Liver (tissue), 3 donors: ENCODE measurements around the gene FA2H.

Experiments
- CTCF ChIP-seq: fragments of 150-350 bp; IDR thresholded peaks from 2 replicates; pipeline ENCODE4 v1.5.1; 2017; ENCODE audit warnings: improper control_type of control experiment, low read depth, low read length; ENCODE audit not compliant: missing input control
- EGR1 ChIP-seq, 2 donors: IDR thresholded peaks; 2 replicates each; pipeline ENCODE4 v1.6.1; 2016 to 2018; ENCODE audit warnings: antibody characterized with exemption in 2 of 2, low read depth in 2 of 2
- GABPA ChIP-seq, 2 donors: IDR thresholded peaks in 1 of 2; conservative IDR thresholded peaks in 1 of 2; 2 replicates each; pipeline ENCODE4 v1.6.1; 2016; ENCODE audit warnings: antibody characterized with exemption in 2 of 2, mild to moderate bottlenecking in 1 of 2, moderate library complexity in 1 of 2
- MAX ChIP-seq: IDR thresholded peaks from 2 replicates; pipeline ENCODE4 v1.6.1; 2016; ENCODE audit warnings: antibody characterized with exemption
- RAD21 ChIP-seq, 2 donors: IDR thresholded peaks; 2 replicates each; pipeline ENCODE4 v1.6.1; 2016; ENCODE audit warnings: antibody characterized with exemption in 2 of 2, mild to moderate bottlenecking in 2 of 2
- SP1 ChIP-seq: IDR thresholded peaks from 2 replicates; pipeline ENCODE4 v1.6.1; 2018; ENCODE audit warnings: antibody characterized with exemption, mild to moderate bottlenecking
- TF ChIP-seq, protein P1 (sequence below): IDR thresholded peaks from 2 replicates; pipeline ENCODE4 v1.6.1; 2016; ENCODE audit warnings: antibody characterized with exemption, mild to moderate bottlenecking
- donor health status: healthy.
- donor health status: healthy.

DNA sequence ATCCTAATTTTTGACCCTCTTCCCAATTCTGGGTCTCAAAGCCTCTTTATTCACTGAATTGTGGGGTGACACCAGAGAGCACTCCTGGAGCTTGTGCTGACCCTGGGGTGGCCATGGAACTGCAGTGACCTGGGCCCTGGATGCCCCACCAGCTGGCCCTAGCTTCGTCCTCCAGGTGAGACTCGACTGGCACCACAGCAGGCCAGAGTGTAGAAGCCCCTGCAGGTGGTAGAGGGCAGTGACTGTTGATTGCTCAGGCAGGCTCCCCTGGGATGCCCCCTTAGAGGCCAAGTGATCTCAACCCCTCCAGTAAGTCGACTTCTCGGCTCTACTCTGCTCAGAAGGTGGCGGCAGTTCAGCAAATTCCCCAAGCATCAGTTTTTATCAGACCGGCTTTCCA is 6.4 kb downstream of the FA2H start:
- TF ChIP-seq CTCF: no peak
- no peak for TF ChIP-seq EGR1 (IDR thresholded peaks at IDR 0.05; ENCODE audit: low read depth in 2 of 2)
- TF ChIP-seq GABPA (IDR thresholded peaks at IDR 0.05 in 1 of 2, conservative IDR thresholded peaks at IDR 0.05 in 1 of 2): no peak
- TF ChIP-seq RAD21 (IDR thresholded peaks at IDR 0.05): no peak
- TF ChIP-seq MAX: no peak
- TF ChIP-seq, protein P1, sequence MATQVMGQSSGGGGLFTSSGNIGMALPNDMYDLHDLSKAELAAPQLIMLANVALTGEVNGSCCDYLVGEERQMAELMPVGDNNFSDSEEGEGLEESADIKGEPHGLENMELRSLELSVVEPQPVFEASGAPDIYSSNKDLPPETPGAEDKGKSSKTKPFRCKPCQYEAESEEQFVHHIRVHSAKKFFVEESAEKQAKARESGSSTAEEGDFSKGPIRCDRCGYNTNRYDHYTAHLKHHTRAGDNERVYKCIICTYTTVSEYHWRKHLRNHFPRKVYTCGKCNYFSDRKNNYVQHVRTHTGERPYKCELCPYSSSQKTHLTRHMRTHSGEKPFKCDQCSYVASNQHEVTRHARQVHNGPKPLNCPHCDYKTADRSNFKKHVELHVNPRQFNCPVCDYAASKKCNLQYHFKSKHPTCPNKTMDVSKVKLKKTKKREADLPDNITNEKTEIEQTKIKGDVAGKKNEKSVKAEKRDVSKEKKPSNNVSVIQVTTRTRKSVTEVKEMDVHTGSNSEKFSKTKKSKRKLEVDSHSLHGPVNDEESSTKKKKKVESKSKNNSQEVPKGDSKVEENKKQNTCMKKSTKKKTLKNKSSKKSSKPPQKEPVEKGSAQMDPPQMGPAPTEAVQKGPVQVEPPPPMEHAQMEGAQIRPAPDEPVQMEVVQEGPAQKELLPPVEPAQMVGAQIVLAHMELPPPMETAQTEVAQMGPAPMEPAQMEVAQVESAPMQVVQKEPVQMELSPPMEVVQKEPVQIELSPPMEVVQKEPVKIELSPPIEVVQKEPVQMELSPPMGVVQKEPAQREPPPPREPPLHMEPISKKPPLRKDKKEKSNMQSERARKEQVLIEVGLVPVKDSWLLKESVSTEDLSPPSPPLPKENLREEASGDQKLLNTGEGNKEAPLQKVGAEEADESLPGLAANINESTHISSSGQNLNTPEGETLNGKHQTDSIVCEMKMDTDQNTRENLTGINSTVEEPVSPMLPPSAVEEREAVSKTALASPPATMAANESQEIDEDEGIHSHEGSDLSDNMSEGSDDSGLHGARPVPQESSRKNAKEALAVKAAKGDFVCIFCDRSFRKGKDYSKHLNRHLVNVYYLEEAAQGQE: no peak
- TF ChIP-seq SP1: no peak
